Measurements from ENCODE around the gene TSEN34.
"Not testable (repeated sequence)": the region's sequence is repeated elsewhere in the genome, so short reads cannot be mapped to it uniquely, and the experiment has no call there.

The TSEN34 gene

GRCh38 chr19:54188215-54188871 is 2.8 kb upstream of the TSEN34 start:
- DNase-seq (ENCODE audit: low spot score): peak; percentile 62

GRCh38 chr19:54189145-54189734 is 1.9 kb upstream of the TSEN34 start, which contains the start of gene MBOAT7:
Gene MBOAT7 (minus strand): TSS chr19:54189580. CDS start chr19:54188508, 1,072 bp downstream.
- no peak for DNase-seq (ENCODE audit: low spot score)

- DNase-seq (ENCODE audit: low spot score): peak; percentile 98
These were observed 1.2 kb upstream of the TSEN34 start for GRCh38 chr19:54189735-54190502.

- peak; percentile 91 for DNase-seq (ENCODE audit: low spot score)
These were observed 551 bp upstream of the TSEN34 start for GRCh38 chr19:54190503-54191010.

- DNase-seq (ENCODE audit: low spot score): no peak
These were observed 824 bp downstream of the TSEN34 start for GRCh38 chr19:54191811-54192453.

GRCh38 chr19:54193011-54193410 is 1.9 kb downstream of the TSEN34 start:
- DNase-seq (ENCODE audit: low spot score): no peak

GRCh38 chr19:54194463-54194862 is 3.4 kb downstream of the TSEN34 start:
- DNase-seq (ENCODE audit: low spot score): not testable (repeated sequence)

GRCh38 chr19:54196536-54196935 is 5.4 kb downstream of the TSEN34 start:
- no peak for DNase-seq (ENCODE audit: low spot score)

- DNase-seq (ENCODE audit: low spot score): no peak
These were observed 6.0 kb downstream of the TSEN34 start for GRCh38 chr19:54197121-54197520.

- no peak for DNase-seq (ENCODE audit: low spot score)
These were observed 8.3 kb downstream of the TSEN34 start for GRCh38 chr19:54199401-54199800.

GRCh38 chr19:54201172-54201701 is 10.1 kb downstream of the TSEN34 start:
- no peak for DNase-seq (ENCODE audit: low spot score)

- DNase-seq (ENCODE audit: low spot score): no peak
These were observed 10.9 kb downstream of the TSEN34 start for GRCh38 chr19:54201980-54202379.

- no peak for DNase-seq (ENCODE audit: low spot score)
These were observed 12.1 kb downstream of the TSEN34 start for GRCh38 chr19:54203151-54203611.

- no peak for DNase-seq (ENCODE audit: low spot score)
These were observed 13.8 kb downstream of the TSEN34 start for GRCh38 chr19:54204767-54205468.

GRCh38 chr19:54206030-54206830 is 15.1 kb downstream of the TSEN34 start:
- no peak for DNase-seq (ENCODE audit: low spot score)

GRCh38 chr19:54206831-54207177 is 15.7 kb downstream of the TSEN34 start:
- DNase-seq (ENCODE audit: low spot score): no peak

- DNase-seq (ENCODE audit: low spot score): not testable (repeated sequence)
These were observed 16.1 kb downstream of the TSEN34 start for GRCh38 chr19:54207193-54207592.

- no peak for DNase-seq (ENCODE audit: low spot score)
These were observed 16.5 kb downstream of the TSEN34 start for GRCh38 chr19:54207676-54207982.

GRCh38 chr19:54207983-54208783 is 17.1 kb downstream of the TSEN34 start:
- DNase-seq (ENCODE audit: low spot score): no peak

GRCh38 chr19:54208784-54209057 is 17.6 kb downstream of the TSEN34 start:
- DNase-seq (ENCODE audit: low spot score): no peak

All from AG08396 (cell line).